A673 (cell line): Measurements from ENCODE around the gene TBXAS1.

Source experiments
- EZH2 ChIP-seq: fragments of 200-600 bp; sonication (generic); IDR thresholded peaks from 2 replicates; pipeline ENCODE4 v1.6.1; 2017; ENCODE audit warnings: borderline replicate concordance, low read depth, mild to moderate bottlenecking, mixed read lengths, antibody characterized with exemption, low read length; ENCODE audit not compliant: poor library complexity, severe bottlenecking
- TF ChIP-seq, protein P1 (sequence below): fragments of 300-800, 200-600 bp; sonication (generic); conservative IDR thresholded peaks from 2 replicates; pipeline ENCODE4 v1.5.1; 2017; ENCODE audit warnings: low read depth, mild to moderate bottlenecking, antibody characterized with exemption, low read length, moderate library complexity, mixed read lengths

DNA sequence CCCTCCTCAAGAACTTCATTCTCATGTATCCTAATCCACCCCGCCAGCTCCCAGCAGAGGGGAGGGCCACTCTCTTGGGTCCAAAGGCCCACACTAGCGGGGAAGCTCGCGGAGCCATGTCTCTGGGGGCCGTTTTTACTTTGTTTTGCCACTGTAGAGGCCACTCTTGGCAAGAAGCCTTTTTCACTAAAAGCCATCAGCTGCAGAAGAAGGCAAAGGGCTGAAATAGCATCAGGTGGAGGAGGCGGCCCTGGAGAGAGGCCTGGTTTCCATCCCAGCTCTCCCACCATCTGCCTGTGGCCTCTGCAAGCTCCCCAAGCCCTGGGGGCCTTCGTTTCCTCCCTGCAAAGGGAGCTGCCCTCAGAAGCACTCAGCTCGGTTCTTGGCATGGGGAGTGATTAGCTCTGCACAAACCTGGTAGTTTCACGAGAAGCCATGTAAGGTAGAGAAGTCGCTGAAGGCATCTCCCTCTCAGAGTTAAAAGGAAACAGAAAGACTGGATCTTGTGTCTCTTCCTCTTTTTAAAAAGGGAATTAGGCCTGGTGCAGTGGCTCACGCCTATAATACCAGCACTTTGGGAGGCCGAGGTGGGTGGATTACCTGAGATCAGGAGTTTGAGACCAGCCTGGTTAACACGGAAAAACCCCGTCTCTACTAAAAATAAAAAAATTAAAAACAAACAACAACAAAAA, 163.4 kb downstream of the TBXAS1 start:
- TF ChIP-seq EZH2: no peak
- TF ChIP-seq, protein P1, sequence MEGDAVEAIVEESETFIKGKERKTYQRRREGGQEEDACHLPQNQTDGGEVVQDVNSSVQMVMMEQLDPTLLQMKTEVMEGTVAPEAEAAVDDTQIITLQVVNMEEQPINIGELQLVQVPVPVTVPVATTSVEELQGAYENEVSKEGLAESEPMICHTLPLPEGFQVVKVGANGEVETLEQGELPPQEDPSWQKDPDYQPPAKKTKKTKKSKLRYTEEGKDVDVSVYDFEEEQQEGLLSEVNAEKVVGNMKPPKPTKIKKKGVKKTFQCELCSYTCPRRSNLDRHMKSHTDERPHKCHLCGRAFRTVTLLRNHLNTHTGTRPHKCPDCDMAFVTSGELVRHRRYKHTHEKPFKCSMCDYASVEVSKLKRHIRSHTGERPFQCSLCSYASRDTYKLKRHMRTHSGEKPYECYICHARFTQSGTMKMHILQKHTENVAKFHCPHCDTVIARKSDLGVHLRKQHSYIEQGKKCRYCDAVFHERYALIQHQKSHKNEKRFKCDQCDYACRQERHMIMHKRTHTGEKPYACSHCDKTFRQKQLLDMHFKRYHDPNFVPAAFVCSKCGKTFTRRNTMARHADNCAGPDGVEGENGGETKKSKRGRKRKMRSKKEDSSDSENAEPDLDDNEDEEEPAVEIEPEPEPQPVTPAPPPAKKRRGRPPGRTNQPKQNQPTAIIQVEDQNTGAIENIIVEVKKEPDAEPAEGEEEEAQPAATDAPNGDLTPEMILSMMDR: no peak
